Effector CD4-positive, alpha-beta T cell (primary cell): ENCODE results near the gene SLX4IP.

Experiments used
- DNase-seq: peaks from one replicate; pipeline ENCODE4 v3.0.0-alpha.2; 2020

The SLX4IP gene

DNA sequence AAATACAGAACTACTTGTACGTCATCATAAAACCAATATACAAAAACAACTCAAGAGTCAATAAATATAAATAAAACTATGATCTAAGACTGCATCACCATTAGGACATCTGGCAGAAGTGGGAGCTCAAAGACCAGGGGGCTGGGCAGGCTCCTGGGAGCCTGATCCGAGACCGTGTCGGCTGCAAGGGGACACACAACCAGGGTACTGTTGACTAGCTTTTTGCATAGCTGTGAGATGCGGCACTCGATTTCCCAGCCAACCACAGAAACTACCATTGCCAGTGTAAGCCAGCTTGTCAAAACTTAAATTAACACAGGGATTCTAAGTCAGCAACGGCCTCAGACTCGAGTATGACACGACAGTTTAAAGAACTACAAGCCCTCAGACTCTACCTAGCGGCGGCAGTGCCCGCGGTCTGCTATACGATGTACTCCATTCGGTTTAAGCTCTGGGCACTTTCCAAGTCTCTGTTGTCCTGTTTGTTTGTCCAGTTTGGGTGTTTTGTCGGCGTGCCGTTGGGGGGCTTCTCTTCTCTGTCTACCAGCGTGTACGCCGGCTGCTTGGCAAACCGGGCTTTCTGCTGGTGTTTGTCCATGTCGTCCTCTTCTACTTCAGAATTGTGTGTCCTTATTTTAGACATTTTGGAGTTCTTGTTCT, 204.1 kb downstream of the SLX4IP start:
- DNase-seq: no peak

DNA sequence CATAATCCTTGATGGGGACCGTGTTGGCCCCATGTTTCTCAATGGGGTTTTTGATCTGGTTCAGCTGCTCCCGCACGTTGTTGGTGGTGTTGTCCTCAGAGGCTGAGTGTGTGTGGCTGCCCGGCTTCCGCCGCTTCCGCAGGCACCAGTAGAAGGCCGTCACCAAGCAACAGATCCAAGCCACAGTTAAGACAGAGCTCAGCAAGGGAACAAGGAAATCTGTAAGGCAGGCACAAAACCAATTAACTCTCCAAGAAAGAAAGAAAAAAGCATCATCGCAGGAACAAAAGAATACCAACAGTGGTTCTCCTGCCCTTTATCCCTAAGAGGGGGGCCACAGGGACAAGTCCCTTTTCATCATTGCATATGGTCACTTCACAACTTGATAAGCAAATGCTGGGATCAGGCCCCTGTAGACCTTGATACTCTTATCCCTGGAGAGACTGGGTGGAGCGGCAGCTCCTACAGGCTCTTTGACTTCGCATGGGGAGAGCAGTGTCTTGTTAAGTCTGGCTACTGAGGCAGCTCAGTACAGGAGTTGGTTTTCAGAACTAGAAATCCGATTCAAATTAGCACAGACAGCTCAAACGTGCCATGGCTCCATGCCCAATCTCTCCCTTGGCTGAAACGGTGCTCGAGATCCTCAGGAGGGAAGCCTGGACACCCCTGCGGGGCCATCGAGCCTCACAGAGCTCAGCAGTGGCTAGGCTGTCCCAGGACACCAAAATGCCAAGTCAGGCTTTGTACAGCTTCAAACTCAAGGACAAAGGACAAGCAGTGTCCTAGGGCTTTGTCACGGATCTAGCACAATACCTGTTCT, 204.8 kb downstream of the SLX4IP start:
- no peak for DNase-seq

DNA sequence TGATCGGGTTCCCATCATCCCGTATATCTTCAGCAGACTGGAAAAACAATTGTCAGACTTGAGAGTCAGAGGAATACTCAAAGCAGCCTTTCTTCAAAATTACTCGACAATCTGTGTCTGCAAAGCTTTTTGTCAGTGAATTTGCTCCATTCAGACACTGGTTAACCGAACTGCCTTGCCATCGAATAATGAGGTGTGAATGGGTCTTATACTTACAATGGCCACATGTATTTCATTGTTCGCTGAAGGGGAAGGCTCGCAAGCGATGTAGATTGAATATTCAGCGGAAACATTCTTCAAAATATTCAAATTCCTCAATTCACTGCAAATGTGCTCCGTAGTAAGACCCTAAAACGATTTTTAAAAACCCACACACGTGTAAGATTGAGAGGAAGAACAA, 205.8 kb downstream of the SLX4IP start:
- DNase-seq: no peak

DNA sequence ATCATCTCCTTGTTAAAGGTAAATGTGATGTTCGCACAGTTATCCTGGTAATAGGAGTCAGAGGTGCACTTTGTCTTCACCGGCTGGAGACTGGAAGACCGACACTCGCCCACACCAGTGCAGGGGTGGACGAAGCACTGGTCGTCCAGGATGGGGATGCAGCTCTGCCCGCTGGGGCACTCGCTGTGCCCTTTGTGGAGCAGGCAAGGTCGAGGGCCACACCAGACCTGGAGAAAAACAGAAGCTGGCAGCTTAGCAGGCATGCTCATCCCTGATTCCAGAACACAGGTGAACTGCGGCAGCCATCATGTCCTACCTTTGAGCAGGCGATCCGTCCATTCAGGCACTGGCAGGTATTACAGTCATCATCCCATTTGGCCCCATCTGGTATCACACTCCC, 206.4 kb downstream of the SLX4IP start:
- DNase-seq: no peak

DNA sequence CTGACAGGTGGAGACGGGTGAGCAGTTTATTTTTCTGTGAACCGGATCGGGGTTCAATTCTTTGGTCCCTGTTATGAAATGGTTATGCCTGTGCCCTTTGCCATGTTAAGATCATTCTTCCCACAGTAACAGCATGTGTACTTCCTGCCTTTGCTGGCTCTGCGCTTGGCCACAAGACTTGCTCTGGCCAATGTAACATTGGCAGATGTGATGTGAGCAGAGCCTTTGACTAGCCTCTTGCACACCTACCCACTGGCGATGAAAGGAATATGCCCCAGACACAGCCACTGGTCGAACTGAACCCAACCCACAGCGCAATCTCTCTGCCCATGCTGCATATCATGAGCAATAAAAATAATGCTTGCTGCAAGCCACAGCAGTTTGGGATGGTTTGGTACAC, 206.8 kb downstream of the SLX4IP start:
- no peak for DNase-seq

DNA sequence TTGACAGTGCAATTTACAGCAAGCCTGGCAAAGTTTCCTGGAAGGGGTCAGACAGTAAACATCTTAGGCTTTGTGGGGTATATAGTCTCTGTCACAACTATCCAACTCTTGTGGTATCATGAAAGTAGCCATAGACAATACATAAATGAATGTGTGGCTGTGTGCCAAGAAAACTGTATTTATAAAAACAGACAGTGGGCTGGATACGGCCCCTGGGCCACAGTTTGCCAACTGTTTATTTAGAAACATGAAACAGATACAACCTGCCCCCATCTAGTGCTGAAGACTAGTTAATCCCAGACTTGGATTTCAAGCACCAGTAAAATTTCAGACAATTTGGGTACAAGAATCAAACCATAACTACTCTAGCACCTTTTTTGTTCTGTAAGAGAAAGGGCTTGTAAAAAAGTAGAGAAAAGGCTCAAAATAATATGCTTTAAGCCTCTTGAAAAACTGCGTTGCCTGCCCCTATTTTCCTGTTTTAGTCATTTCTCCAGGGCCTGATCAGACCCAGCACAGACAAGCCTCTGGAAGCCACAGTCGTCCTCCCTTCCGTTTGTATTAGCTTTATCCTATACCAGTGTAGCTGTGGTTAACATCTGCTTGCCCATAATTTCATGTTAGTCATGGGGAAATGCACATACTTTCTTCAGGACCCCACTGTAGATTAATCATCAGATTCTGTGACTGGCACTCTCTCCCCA, 207.9 kb downstream of the SLX4IP start:
- DNase-seq: no peak

DNA sequence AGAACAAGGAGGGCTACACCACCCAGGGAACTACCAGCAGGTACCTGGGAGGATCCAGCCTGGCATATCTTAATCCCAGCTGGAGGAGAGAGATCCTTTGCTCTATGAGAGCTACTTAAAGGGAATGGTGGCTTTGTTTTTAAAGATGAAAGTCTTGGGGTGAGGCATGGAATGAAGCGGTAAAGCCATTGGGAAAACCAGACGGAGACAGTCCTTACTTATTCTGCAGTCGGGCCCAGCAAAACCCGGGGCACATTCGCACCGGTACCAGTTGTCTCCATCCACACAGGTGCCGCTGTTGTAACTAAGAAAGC, 208.4 kb downstream of the SLX4IP start:
- DNase-seq: no peak

DNA sequence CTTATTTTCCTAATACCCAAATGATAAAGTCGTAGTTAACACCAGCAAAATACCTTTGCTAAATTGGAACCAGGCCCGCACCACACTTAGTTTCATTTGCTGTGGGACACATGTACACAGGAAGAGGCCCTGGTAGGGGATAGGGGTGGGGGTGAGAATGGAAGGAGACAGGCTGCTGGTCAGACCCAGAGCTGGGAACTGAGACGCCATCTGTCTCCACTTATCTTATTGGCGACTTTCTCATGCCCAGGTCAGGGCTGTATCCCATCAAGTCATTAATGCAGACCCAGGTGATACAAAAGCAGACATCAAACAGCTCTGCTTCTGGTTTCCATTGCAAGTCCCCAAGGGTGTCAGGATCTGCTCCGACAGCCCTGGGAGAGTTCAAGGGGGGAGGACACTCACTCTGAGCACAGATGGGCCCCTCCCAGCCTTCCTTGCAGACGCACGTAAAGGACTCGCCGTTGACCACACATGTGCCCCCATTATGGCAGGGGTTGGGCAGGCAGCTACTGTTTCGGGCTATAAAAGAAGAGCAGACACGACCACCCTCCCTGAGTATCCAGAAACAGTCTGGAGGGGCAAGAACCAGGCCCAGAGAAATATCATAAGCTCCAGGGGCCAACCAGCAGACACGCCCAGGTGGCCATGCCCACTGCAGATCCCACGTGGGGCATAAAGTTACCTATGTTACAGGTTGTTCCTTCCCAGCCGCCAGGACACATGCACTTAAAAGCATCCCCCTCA, 209.5 kb downstream of the SLX4IP start:
- DNase-seq: no peak

DNA sequence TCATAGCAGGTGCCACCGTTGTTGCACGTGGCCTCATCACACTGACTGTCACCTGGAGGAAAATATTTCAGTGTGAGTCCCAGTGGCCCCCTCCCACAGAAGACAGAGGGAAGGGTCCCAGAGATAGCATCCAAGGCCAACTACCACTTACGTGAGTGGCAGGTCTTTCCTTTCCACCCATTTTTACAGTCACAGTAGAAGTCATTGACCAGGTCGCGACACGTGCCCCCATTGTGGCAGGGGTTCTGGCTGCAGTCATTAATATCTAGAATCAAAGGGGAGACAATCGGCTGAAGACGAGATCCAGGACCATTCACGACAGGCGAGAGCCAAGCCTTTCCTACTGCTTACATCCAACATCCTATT, 210.1 kb downstream of the SLX4IP start:
- no peak for DNase-seq

DNA sequence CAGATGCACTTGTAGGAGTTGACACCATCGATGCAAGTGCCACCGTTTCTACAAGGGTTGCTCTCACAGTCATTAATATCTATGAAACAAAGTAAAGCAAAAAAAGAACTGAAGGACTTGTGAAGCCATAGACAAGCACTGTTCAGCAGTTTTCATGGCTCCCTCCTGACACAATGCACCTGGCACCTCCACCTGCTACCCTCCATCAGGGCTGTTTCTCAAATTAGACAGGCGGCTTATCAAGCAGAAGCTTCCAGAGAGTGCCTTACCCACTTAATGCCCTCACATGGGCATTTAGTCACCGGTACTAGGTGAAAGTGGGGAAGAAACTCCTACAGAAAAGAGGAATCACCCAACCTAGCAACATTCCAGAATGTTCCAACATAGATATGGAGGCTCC, 210.9 kb downstream of the SLX4IP start:
- no peak for DNase-seq

DNA sequence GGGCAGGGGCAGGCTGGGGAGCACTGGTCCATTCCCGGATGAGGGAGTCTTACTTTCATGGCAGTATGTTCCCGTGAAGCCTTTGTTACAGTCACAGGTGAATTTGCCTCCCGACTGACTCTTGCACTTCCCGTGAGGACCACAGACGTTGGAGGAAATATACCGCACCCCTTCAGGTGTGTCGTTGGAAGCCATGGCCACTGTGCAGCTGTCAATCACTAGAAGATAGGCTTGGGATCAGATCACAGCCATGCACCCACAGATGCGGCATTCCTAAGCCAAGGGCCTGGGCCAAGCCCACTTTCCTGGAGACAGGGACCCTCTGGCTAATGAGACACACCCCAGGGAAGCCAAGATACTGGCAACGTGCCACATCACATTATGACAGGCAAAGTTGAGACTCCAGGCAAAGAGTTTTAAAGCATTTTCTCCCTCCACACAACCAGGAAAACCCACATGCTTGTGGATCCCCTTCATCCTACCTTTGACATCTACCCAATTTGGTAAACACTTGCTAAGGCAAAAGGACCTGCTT, 211.8 kb downstream of the SLX4IP start:
- no peak for DNase-seq

DNA sequence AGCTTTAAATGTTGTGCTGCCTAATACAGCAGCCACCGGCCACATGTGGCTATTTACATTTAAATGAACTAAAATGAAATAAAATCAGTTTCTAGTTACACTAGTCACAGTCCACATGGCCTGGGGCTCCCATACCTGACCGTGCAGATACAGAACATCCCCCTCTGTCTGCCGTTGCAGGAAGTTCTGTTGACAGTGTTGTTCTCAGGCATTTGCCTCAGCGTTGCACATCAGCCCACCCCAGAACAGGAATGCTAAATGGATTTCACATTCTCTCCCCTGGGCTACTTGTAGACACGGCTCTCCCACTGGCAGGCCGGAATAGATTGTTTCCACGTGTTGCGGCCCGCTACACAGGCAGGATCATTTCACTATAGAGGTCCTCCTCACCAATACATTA, 212.4 kb downstream of the SLX4IP start:
- no peak for DNase-seq

DNA sequence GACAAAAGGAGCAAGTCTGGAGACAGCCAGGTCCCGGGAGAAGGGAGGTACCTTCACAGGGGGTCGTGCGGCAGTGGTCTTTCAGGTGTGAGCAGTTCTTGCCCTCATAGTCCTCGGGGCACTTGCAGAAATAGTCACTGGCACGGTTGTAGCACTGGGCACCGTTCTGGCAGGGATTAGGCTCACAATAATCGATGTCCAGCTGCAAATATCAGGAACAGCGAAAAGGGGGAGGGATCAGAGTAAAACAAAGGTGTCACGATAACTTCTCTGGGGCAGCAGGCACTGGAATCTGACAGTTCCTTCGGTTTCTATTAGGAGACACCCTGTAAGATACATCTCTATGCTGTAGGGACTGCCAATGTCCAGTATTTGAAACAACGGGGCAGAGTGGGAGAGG, 212.8 kb downstream of the SLX4IP start:
- no peak for DNase-seq

DNA sequence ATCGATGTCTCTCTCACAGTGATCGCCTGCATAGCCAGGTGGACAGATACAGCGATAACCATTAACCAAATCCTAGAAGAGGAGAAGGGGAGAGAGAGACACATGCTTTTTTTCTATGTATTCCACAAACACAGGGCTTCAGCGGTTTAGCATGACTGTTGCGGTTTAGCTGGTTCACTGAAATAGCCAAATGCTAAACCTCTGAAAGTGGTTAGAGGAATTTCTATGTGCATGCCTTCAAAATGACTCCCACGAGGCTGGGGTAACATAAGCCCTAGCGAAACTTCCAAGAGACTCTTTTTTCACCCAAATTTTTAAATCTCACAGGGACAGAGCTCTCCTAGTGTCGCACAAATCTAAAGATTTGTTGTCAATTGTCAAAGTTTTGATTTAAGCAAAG, 213.5 kb downstream of the SLX4IP start:
- DNase-seq: no peak

DNA sequence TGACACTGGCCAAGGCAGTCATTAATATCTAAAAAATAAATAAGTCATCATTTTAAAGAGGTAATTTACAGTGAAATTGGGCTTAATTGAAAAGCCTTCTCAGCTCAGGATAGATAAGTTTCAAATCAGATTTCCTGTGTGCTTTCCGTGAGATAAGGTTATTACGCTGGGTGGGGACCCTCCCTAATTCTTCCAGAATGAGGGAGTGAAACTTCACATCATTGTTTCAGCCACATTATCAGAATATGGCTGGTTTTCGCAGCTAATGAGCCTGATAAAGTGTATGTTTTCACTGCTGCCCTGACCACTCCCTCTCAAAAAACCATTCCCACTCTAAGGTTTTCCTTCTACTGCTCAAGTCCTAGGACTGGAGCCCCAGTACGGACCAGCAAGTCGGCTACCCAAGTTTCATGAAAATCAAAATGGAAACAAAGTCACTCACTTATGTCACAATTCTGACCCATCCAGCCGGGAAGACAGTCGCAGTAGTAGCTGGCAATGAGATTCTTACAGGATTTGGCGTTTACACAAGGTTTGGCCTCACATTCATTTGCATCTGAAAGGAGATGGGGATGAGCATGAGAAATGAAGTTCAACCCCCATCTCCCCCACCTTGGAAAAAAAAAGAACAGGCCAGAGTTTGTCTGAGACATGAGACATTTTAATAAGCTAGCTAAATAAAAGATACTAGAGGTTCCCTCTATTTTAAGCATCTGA, 214.1 kb downstream of the SLX4IP start:
- DNase-seq: no peak

DNA sequence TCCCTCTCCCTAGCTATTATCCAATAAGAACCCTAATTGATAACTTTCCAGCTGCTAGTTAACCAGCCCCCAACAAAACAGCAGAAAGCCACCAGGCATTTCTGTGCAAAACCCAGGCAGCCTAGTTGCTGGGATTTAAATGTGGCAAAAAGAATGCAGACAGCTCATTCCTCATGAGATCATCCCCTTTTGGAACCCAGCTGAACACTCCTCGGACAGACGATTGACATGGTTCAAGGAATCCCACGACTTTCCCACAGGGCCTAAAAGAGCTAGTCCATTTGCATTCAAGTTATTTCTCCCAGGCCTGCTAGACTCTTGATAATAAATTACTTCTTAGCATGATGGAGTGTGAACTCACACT, 214.7 kb downstream of the SLX4IP start:
- DNase-seq: no peak

DNA sequence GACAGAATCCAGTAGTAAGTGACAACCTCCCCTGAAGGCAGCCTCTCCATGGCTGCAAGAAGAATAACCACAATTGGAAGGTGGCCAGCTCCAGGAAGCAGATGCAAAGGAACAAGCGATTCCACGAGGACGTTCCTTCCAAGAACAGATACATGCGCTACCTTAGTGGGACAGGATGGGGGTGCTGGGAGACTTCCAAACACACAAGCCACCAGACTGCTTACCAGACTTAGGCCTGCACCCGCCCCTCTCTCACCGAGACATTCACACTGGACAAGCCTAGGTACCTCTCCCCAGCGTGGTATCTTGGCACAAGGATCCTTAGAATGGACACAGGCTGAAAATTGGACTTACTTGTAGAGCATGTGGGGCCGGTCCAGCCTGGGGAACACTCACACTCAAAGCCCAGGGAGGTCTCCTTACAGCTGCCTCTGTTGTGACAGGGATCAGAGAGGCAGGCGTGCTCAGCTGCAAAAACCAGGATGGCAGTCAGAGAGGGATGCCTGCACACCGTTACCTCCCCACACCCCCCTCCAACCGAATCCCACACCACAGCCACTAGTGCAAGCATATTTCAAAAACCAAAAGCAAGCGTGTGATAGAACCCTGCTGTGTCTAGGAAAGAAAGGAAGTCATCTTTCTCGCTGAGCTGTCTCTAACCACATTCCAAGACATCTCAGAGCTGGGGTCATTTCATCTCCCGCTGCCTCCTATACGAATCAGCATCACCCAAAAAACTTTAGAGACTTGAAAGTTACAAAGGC, 216.3 kb downstream of the SLX4IP start:
- no peak for DNase-seq

DNA sequence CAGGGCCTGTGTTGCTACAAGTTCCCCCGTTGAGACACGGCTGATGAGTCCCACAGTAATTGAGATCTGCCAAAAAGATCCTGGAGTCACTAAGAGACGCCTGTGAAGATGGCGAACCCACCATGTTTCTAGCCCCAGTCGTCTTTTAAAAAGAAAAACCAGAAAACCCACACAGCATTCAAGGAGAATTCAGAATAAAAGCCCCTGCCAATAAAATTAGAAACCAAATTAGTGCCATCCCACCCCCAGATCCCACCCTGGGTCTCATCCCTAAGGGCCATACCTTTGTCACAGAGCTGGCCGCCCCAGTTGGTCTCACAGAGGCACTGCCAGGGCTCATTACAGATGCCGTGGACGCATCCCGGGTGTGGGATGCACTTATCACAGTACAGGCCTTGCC, 217.1 kb downstream of the SLX4IP start:
- no peak for DNase-seq

DNA sequence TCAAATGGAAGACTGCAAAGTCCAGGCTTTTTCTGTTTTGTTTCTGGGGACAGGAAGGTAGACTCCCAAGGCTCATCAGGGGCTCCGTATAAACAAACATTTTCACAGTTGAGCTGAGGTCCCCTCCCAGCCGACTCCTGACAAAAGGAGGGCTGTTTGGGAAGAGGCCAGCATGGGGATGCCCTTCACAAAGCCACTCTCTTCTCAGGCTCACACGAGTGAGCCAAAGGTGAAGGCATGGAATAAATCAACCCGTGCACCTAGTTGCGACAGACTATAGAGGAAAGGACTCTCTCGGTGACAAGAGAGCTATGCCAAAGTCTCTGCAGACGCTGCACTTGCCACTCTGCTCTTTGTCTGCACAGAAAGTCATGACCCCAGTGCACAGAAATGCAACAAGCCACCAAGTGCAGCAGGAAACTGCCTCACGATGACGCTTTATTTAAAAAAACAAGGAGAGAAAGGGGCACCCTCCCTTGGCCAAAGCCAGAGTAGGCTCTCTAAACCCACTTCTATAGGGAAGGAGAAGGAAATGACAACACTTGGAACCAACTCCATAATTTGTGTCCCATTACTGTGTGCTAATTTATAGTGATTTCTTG, 217.7 kb downstream of the SLX4IP start:
- DNase-seq: no peak

DNA sequence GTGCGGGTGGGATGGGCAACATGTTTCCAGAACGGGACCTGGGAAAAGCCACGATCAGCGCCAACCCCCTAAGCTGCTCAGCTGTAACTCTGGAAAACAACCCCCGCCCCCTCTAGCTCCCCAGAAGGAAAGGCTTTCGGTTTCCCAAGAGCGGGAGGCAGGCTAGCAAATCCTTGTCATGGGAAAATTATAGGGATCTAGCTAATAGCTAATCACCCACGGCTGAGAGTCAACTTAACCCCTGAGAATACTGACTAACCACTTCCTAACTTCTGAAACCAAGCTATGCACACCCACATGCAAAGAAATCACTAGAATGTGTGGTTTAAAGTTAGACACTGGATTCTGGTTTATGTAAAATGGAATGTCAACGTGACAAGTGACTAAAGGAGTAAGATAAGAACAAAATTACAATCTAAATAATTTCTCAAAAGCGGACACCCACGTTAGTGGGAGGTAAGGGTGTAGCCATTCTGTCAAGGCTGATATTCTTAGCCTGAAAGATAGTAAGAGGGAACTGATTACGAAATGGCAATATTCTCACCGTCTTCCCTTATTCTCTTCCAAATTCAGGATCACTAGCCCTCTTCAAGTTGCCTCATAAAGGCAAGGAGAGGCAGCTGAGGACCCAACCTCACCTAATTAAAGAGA, 218.6 kb downstream of the SLX4IP start:
- no peak for DNase-seq

DNA sequence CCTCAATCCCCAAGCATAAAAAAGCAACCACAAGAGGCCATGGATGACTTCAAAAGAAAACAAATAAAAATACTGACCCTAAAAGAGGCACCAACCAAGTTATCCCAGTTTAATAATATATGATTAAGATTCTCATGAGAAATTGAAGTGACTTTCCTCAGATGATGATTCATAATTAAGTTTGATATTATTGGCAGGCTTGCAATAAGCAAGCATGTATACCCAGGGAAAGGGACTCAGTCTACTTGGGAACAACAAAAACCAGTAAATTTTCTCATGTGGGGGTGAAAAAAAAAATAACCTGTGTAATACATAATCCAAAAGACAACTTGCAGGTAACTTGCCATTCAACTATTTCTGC, 219.1 kb downstream of the SLX4IP start:
- DNase-seq: no peak
